ENCODE results near the gene IRS1. TPM values are rescaled to one million over a fixed set of nuclear protein-coding genes. Genes with fewer than 3 reads are reported as not detected.

The IRS1 gene
- polyA plus RNA-seq, 1 of the 3 experiments (the other 2 are of a cell fraction), result 16.5 TPM

GRCh38 chr2:226791487-226792081 is 8.0 kb downstream of the IRS1 start (continued):
- peak in 1 of 2 experiments; percentile 16; a peak in 1 of 4 replicates for TF ChIP-seq EP300 (IDR thresholded peaks at IDR 0.05; ENCODE audit: borderline replicate concordance in 1 of 2, low read depth in 1 of 2, low read length in 1 of 2)
- no peak for TF ChIP-seq CHD2 (IDR thresholded peaks at IDR 0.05; ENCODE audit: low read length, partially characterized antibody)
- TF ChIP-seq NFIC (IDR thresholded peaks at IDR 0.05; ENCODE audit: borderline replicate concordance), result no peak
- no peak for TF ChIP-seq IRF3 (IDR thresholded peaks at IDR 0.05; ENCODE audit: low read depth, low read length)
- TF ChIP-seq ELF1 (IDR thresholded peaks at IDR 0.05), result peak; percentile 43; the same call in 1 of the 2 replicates
- no peak for TF ChIP-seq USF1 (IDR thresholded peaks at IDR 0.05; ENCODE audit: borderline replicate concordance, low read depth)
- TF ChIP-seq PBX3 (IDR thresholded peaks at IDR 0.05), result peak; percentile 94

- Histone ChIP-seq H3K4me1 (ENCODE audit: control insufficient read depth in 1 of 2, insufficient read depth in 2 of 2, low read depth in 1 of 2, low read length in 1 of 2) (peaks cover 26 to 30% of the 10 kb centered on the region in 2 experiments), H3K79me2 (ENCODE audit: insufficient read depth) (peaks cover 95% of the 10 kb centered on the region), H4K20me1 (ENCODE audit: insufficient read depth) (no peaks in the 10 kb centered on the region; the same call in 1 of the 2 replicates), H3K9ac (peak overlapping the region; percentile 81; the same call in 1 of the 2 replicates), H3K4me2 (peak overlapping the region; percentile 85), H3K9me2 (no peaks in the 10 kb centered on the region), H3K27me3 (ENCODE audit: insufficient read depth) (no peaks in the 10 kb centered on the region), H3K27ac (ENCODE audit: low read depth in 2 of 2, low read length in 1 of 2) (peak overlapping the region; percentile 75 to 86), H3K4me3 (ENCODE audit: low read depth in 2 of 2, low read length in 1 of 2) (peak overlapping the region; percentile 65 to 74), H3K9me3 (no peaks in the 10 kb centered on the region), H2AFZ (ENCODE audit: low read depth) (peak overlapping the region; percentile 88), H3K36me3 (replicated peaks in 1 of 2; ENCODE audit: control insufficient read depth in 1 of 2, insufficient read depth in 2 of 2, low read length in 1 of 2) (peaks cover 14 to 22% of the 10 kb centered on the region in 2 experiments), H3F3A (replicated peaks; ENCODE audit: insufficient read depth) (peaks cover 6% of the 10 kb centered on the region)
- TF ChIP-seq MAX (IDR thresholded peaks at IDR 0.05; ENCODE audit: low read depth) (0 out of 2 replicates have a peak, but pooled peaks have one; percentile 39), JUND (IDR thresholded peaks at IDR 0.05) (no peak)
- 29% methylated on average over 14 of the region's 24 CpGs for WGBS (ENCODE audit: low lambda C conversion rate)
- POLR2A ChIA-PET, result no interaction called here
- CTCF ChIA-PET, result interaction anchor here (1.1 to 4.3 kb wide), 3 partner anchors 8 to 11 kb away, joined by 5 to 22 read pairs (median 8); partner anchors contain the start of gene IRS1
- DNase-seq, result no peak
These were observed 8.5 kb downstream of the IRS1 start for GRCh38 chr2:226791056-226791486.

GRCh38 chr2:226790431-226790830 is 9.2 kb downstream of the IRS1 start:
- Histone ChIP-seq H3K27ac (ENCODE audit: low read depth in 2 of 2, low read length in 1 of 2) (no peak overlapping the region), H3F3A (replicated peaks; ENCODE audit: insufficient read depth) (peaks cover 6% of the 10 kb centered on the region), H3K4me2 (peak overlapping the region; percentile 85), H3K9me2 (no peaks in the 10 kb centered on the region), H3K9me3 (no peaks in the 10 kb centered on the region), H2AFZ (ENCODE audit: low read depth) (no peak overlapping the region; the same call in 1 of the 2 replicates), H3K79me2 (ENCODE audit: insufficient read depth) (peaks cover 92% of the 10 kb centered on the region), H3K4me1 (ENCODE audit: control insufficient read depth in 1 of 2, insufficient read depth in 2 of 2, low read depth in 1 of 2, low read length in 1 of 2) (peaks cover 26 to 30% of the 10 kb centered on the region in 2 experiments), H3K27me3 (ENCODE audit: insufficient read depth) (no peaks in the 10 kb centered on the region), H3K36me3 (replicated peaks in 1 of 2; ENCODE audit: control insufficient read depth in 1 of 2, insufficient read depth in 2 of 2, low read length in 1 of 2) (peaks cover 16 to 18% of the 10 kb centered on the region in 2 experiments), H4K20me1 (ENCODE audit: insufficient read depth) (no peaks in the 10 kb centered on the region; the same call in 1 of the 2 replicates), H3K4me3 (ENCODE audit: low read depth in 2 of 2, low read length in 1 of 2) (no peak overlapping the region), H3K9ac (no peak overlapping the region)
- POLR2A ChIA-PET, result no interaction called here
- 100% methylated on average over 2 of the region's 2 CpGs for whole genome bisulfite sequencing (ENCODE audit: low lambda C conversion rate)
- TF ChIP-seq ZBTB33 (IDR thresholded peaks at IDR 0.05; ENCODE audit: borderline replicate concordance, low read depth) (0 out of 2 replicates have a peak, but pooled peaks have one; percentile 15), SIN3A (IDR thresholded peaks at IDR 0.05; ENCODE audit: borderline replicate concordance, low read depth, low read length) (no peak)
- no peak for DNase-seq
- CTCF ChIA-PET, result interaction anchor here (1.1 to 4.3 kb wide), 3 partner anchors 9 to 12 kb away, joined by 5 to 22 read pairs (median 8); partner anchors contain the start of gene IRS1
